ENCODE results near the gene TEX48. TPM values are rescaled to one million over a fixed set of nuclear protein-coding genes. Genes with fewer than 3 reads are reported as not detected.

The TEX48 gene
- total RNA-seq, 1 donor from 2014 or later: not detected

- no peak for TF ChIP-seq CTCF (IDR thresholded peaks at IDR 0.05)
- H3K4me3 Mint-ChIP-seq (ENCODE audit: unreplicated experiment): no peak overlapping the region
- DNase-seq (ENCODE audit: extremely low spot score, unreplicated experiment): no peak
- peaks cover 7% of the 10 kb centered on the region for H3K27me3 Mint-ChIP-seq (ENCODE audit: unreplicated experiment)
- H3K4me1 Mint-ChIP-seq (ENCODE audit: unreplicated experiment): peaks cover 21% of the 10 kb centered on the region
- H3K36me3 Mint-ChIP-seq (ENCODE audit: unreplicated experiment): peaks cover 1% of the 10 kb centered on the region
- H3K9me3 Mint-ChIP-seq (ENCODE audit: unreplicated experiment): no peaks in the 10 kb centered on the region
- peak overlapping the region; percentile 23 for H3K27ac Mint-ChIP-seq (ENCODE audit: unreplicated experiment)
Observed at GRCh38 chr9:114701988-114702387, 20.0 kb upstream of the TEX48 start.

GRCh38 chr9:114697951-114698351, 16.0 kb upstream of the TEX48 start:
- H3K27ac Mint-ChIP-seq (ENCODE audit: unreplicated experiment): no peak overlapping the region
- peaks cover 1% of the 10 kb centered on the region for H3K36me3 Mint-ChIP-seq (ENCODE audit: unreplicated experiment)
- H3K9me3 Mint-ChIP-seq (ENCODE audit: unreplicated experiment): no peaks in the 10 kb centered on the region
- TF ChIP-seq CTCF (IDR thresholded peaks at IDR 0.05): no peak
- H3K4me1 Mint-ChIP-seq (ENCODE audit: unreplicated experiment): peaks cover 21% of the 10 kb centered on the region
- H3K27me3 Mint-ChIP-seq (ENCODE audit: unreplicated experiment): peaks cover 2% of the 10 kb centered on the region
- H3K4me3 Mint-ChIP-seq (ENCODE audit: unreplicated experiment): no peak overlapping the region
- no peak for DNase-seq (ENCODE audit: extremely low spot score, unreplicated experiment)

- no peak for TF ChIP-seq CTCF (IDR thresholded peaks at IDR 0.05)
- Mint-ChIP-seq H3K36me3 (ENCODE audit: unreplicated experiment) (peaks cover 1% of the 10 kb centered on the region), H3K4me3 (ENCODE audit: unreplicated experiment) (no peak overlapping the region), H3K27ac (ENCODE audit: unreplicated experiment) (no peak overlapping the region), H3K27me3 (ENCODE audit: unreplicated experiment) (peaks cover 2% of the 10 kb centered on the region), H3K4me1 (ENCODE audit: unreplicated experiment) (peaks cover 16% of the 10 kb centered on the region), H3K9me3 (ENCODE audit: unreplicated experiment) (no peaks in the 10 kb centered on the region)
- DNase-seq (ENCODE audit: extremely low spot score, unreplicated experiment): no peak
Observed at GRCh38 chr9:114696814-114697544, 15.0 kb upstream of the TEX48 start.

GRCh38 chr9:114695948-114696347, 14.0 kb upstream of the TEX48 start:
- no peak for TF ChIP-seq CTCF (IDR thresholded peaks at IDR 0.05)
- no peaks in the 10 kb centered on the region for H3K9me3 Mint-ChIP-seq (ENCODE audit: unreplicated experiment)
- peaks cover 1% of the 10 kb centered on the region for H3K36me3 Mint-ChIP-seq (ENCODE audit: unreplicated experiment)
- peaks cover 17% of the 10 kb centered on the region for H3K4me1 Mint-ChIP-seq (ENCODE audit: unreplicated experiment)
- peaks cover 2% of the 10 kb centered on the region for H3K27me3 Mint-ChIP-seq (ENCODE audit: unreplicated experiment)
- H3K27ac Mint-ChIP-seq (ENCODE audit: unreplicated experiment): no peak overlapping the region
- H3K4me3 Mint-ChIP-seq (ENCODE audit: unreplicated experiment): no peak overlapping the region
- DNase-seq (ENCODE audit: extremely low spot score, unreplicated experiment): no peak

GRCh38 chr9:114694719-114695269, 12.8 kb upstream of the TEX48 start:
- Mint-ChIP-seq H3K27ac (ENCODE audit: unreplicated experiment) (no peak overlapping the region), H3K9me3 (ENCODE audit: unreplicated experiment) (no peaks in the 10 kb centered on the region), H3K36me3 (ENCODE audit: unreplicated experiment) (peaks cover 1% of the 10 kb centered on the region), H3K4me3 (ENCODE audit: unreplicated experiment) (no peak overlapping the region), H3K4me1 (ENCODE audit: unreplicated experiment) (peaks cover 28% of the 10 kb centered on the region), H3K27me3 (ENCODE audit: unreplicated experiment) (peaks cover 2% of the 10 kb centered on the region)
- no peak for TF ChIP-seq CTCF (IDR thresholded peaks at IDR 0.05)
- DNase-seq (ENCODE audit: extremely low spot score, unreplicated experiment): no peak

Data from osteocyte (in vitro differentiated cells).